A673 (cell line): ENCODE measurements around the gene FLACC1. TPM values are rescaled to one million over a fixed set of nuclear protein-coding genes. Genes with fewer than 3 reads are reported as not detected.

Experiments
- BruUV-seq: library from RNA; stranded (reverse); fragments of 400-500 nt; replicated peaks from 2 replicates; lab custom pipeline; 2021; lab: Mats Ljungman, UMichigan
- CTCF ChIA-PET: fragments of 300-600 bp; sonication (Branson Sonifier 250); formaldehyde crosslinking; loops from one replicate; lab custom pipeline; 2022; ENCODE audit warnings: antibody characterized with exemption; lab: Charles Lee
- POLR2A ChIA-PET: fragments of 300-600 bp; sonication (Branson Sonifier 250); formaldehyde crosslinking; loops from one replicate; lab custom pipeline; 2022; ENCODE audit warnings: antibody characterized with exemption; ENCODE audit not compliant: low non-redundant PET; lab: Charles Lee
- DNase-seq: peaks from one replicate; pipeline ENCODE4 v3.0.0-alpha.2; 2015; ENCODE audit warnings: low spot score
- H3K27ac ChIP-seq: fragments of 200-600 bp; sonication (generic); 2 replicates; pipeline ENCODE4 v1.5.1; 2016; ENCODE audit warnings: mixed run types, low read depth, mild to moderate bottlenecking, mixed read lengths, antibody characterized with exemption, low read length; ENCODE audit not compliant: poor library complexity, severe bottlenecking
- H3K27me3 ChIP-seq: fragments of 200-600 bp; sonication (generic); replicated peaks from 2 replicates; pipeline ENCODE4 v1.6.1; 2017; ENCODE audit warnings: mixed run types, low read depth, mild to moderate bottlenecking, mixed read lengths, antibody characterized with exemption, low read length; ENCODE audit not compliant: insufficient read depth, poor library complexity
- H3K36me3 ChIP-seq: fragments of 200-600 bp; sonication (generic); 2 replicates; pipeline ENCODE4 v1.6.1; 2016; ENCODE audit warnings: mixed run types, mild to moderate bottlenecking, mixed read lengths, antibody characterized with exemption, low read length; ENCODE audit not compliant: insufficient read depth, poor library complexity, severe bottlenecking
- H3K4me1 ChIP-seq: fragments of 200-600 bp; sonication (generic); 2 replicates; pipeline ENCODE4 v1.6.1; 2017; ENCODE audit warnings: mixed run types, mild to moderate bottlenecking, mixed read lengths, antibody characterized with exemption, low read length; ENCODE audit not compliant: insufficient read depth, poor library complexity, severe bottlenecking
- H3K4me3 ChIP-seq: fragments of 200-600 bp; sonication (generic); 2 replicates; pipeline ENCODE4 v1.5.1; 2016; ENCODE audit warnings: low read depth, mixed run types, mild to moderate bottlenecking, mixed read lengths, low read length; ENCODE audit not compliant: poor library complexity, severe bottlenecking
- H3K9me3 ChIP-seq: fragments of 200-600 bp; sonication (generic); 2 replicates; pipeline ENCODE4 v1.6.1; 2016; ENCODE audit warnings: mixed run types, low read depth, mild to moderate bottlenecking, mixed read lengths, antibody characterized with exemption, low read length; ENCODE audit not compliant: poor library complexity, severe bottlenecking
- EZH2 ChIP-seq: fragments of 200-600 bp; sonication (generic); IDR thresholded peaks from 2 replicates; pipeline ENCODE4 v1.6.1; 2017; ENCODE audit warnings: borderline replicate concordance, low read depth, mild to moderate bottlenecking, mixed read lengths, antibody characterized with exemption, low read length; ENCODE audit not compliant: poor library complexity, severe bottlenecking
- intact Hi-C: fragments of 100-400 bp; cut with micrococcal nuclease; formaldehyde crosslinking; loops from one replicate; pipeline ENCODE4 v1.10.0; 2022; ENCODE audit not compliant: unreplicated experiment
- total RNA-seq: library from RNA; stranded (reverse); gene quantifications from 2 replicates; pipeline ENCODE4 v1.2.3, GENCODE V29; 2021
- TF ChIP-seq, protein P1 (sequence below): fragments of 300-800, 200-600 bp; sonication (generic); conservative IDR thresholded peaks from 2 replicates; pipeline ENCODE4 v1.5.1; 2017; ENCODE audit warnings: low read depth, mild to moderate bottlenecking, antibody characterized with exemption, low read length, moderate library complexity, mixed read lengths

FLACC1 gene
- total RNA-seq, 1 experiment from 2014 or later = 2.4 TPM

DNA sequence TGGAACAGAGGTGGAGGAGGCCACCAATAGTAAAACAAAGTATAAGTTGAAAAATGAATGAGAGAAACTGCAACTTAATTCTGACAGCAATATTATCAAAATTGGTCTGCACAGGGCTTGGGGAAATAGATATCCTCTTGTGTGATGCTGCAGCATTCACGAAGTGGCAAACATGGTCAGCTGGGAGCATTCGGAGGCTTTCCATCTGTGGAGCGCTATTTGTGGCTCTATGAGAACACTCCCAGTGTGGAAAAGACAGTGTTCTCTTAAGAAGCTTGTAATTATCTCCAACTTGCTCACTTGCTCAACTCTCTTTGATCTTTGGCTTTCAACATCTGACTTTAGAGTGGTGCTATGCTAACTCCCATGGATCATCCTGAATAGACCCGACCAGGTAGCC lies 3.1 kb upstream of the FLACC1 start:
- no peak overlapping the region for H3K4me3 ChIP-seq
- intact Hi-C loops = no loop called here
- no peak overlapping the region for H3K27ac ChIP-seq
- H3K9me3 ChIP-seq = no peaks in the 10 kb centered on the region
- no peak for DNase-seq
- ChIA-PET CTCF (no interaction called here), POLR2A (no interaction called here)
- BruUV-seq = no TSS peak
- no peaks in the 10 kb centered on the region for H3K27me3 ChIP-seq
- no peaks in the 10 kb centered on the region for H3K36me3 ChIP-seq
- H3K4me1 ChIP-seq = no peaks in the 10 kb centered on the region
- TF ChIP-seq EZH2 = no peak
- TF ChIP-seq, protein P1, sequence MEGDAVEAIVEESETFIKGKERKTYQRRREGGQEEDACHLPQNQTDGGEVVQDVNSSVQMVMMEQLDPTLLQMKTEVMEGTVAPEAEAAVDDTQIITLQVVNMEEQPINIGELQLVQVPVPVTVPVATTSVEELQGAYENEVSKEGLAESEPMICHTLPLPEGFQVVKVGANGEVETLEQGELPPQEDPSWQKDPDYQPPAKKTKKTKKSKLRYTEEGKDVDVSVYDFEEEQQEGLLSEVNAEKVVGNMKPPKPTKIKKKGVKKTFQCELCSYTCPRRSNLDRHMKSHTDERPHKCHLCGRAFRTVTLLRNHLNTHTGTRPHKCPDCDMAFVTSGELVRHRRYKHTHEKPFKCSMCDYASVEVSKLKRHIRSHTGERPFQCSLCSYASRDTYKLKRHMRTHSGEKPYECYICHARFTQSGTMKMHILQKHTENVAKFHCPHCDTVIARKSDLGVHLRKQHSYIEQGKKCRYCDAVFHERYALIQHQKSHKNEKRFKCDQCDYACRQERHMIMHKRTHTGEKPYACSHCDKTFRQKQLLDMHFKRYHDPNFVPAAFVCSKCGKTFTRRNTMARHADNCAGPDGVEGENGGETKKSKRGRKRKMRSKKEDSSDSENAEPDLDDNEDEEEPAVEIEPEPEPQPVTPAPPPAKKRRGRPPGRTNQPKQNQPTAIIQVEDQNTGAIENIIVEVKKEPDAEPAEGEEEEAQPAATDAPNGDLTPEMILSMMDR = no peak

DNA sequence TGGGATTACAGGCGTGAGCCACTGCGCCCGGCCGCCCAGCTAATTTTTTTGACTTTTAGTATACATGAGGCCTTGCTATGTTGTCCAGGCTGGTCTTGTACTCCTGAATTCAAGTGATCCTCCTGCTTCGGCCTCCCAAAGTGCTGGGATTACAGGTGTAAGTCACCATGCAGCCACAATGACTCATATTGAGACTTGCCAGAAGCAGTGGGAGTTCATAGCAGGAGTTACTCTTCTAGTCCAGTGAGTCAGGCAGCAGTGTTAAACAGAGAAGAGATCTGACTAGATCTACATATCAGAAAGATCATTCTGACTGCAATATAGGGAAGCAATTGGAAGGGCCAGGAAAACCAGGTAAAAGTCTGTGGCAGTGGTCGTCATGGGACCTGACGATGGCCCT lies 1.5 kb upstream of the FLACC1 start:
- H3K4me3 ChIP-seq = no peak overlapping the region
- no peaks in the 10 kb centered on the region for H3K27me3 ChIP-seq
- POLR2A ChIA-PET = no interaction called here
- TF ChIP-seq, protein P1 = no peak
- TF ChIP-seq EZH2 = no peak
- intact Hi-C loops = no loop called here
- no TSS peak for BruUV-seq
- no peak for DNase-seq
- H3K9me3 ChIP-seq = no peaks in the 10 kb centered on the region
- no peaks in the 10 kb centered on the region for H3K4me1 ChIP-seq
- H3K27ac ChIP-seq = no peak overlapping the region
- no peaks in the 10 kb centered on the region for H3K36me3 ChIP-seq
- CTCF ChIA-PET = no interaction called here

DNA sequence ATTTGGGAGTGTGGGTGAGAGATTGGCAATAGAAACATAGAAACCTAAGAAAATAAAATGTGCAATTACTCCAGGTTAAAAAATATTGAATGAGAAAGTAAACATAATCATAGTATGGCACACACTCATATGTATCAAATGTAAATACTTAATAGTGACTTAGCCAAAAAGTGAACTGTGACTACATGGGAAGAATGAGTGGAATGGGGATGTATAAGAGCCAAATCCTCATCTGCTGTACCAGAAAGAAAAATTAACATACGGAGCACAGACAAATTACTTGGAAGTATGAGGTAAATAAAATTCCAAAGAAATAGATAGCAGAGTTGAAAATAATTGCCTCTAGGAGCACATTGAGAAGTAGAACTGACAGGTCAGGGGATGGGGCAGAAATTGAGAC lies 4.0 kb downstream of the FLACC1 start:
- H3K4me3 ChIP-seq = no peak overlapping the region
- no peaks in the 10 kb centered on the region for H3K9me3 ChIP-seq
- no peaks in the 10 kb centered on the region for H3K4me1 ChIP-seq
- BruUV-seq = no TSS peak
- intact Hi-C loops = no loop called here
- H3K27me3 ChIP-seq = no peaks in the 10 kb centered on the region
- ChIA-PET CTCF (no interaction called here), POLR2A (no interaction called here)
- H3K36me3 ChIP-seq = no peaks in the 10 kb centered on the region
- no peak overlapping the region for H3K27ac ChIP-seq
- no peak for DNase-seq
- TF ChIP-seq EZH2 = no peak

DNA sequence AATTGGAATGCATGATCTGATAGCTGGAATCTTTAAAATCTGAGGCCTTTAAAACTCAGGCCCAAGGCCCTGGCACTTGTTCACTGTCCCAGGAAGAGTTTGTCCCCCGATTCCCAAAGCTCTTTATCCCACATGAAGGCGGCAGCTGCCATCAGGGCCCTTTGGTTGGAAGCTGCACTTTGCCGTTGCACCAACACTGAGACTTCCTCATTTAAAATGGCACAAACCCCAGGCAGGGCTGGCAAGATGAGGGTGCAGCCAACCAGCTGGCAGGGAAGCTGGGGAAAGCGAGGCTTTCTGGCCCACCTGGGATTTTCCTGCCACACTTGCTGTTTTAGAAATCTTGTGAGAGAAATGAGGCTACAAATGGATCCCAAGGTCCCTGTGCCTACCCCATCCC lies 6.3 kb downstream of the FLACC1 start:
- no peaks in the 10 kb centered on the region for H3K36me3 ChIP-seq
- intact Hi-C loops = no loop called here
- no peaks in the 10 kb centered on the region for H3K27me3 ChIP-seq
- no TSS peak for BruUV-seq
- H3K4me3 ChIP-seq = no peak overlapping the region
- no peaks in the 10 kb centered on the region for H3K9me3 ChIP-seq
- no peaks in the 10 kb centered on the region for H3K4me1 ChIP-seq
- H3K27ac ChIP-seq = no peak overlapping the region
- no peak for DNase-seq
- CTCF ChIA-PET = no interaction called here
- POLR2A ChIA-PET = no interaction called here
- TF ChIP-seq, protein P1 = no peak
- no peak for TF ChIP-seq EZH2
